GM18951 (cell line): ENCODE results near the gene PHLDA1.

Experiments
- POLR2A ChIP-seq: IDR thresholded peaks from 4 replicates; pipeline ENCODE4 v1.6.1; 2011; ENCODE audit warnings: mild to moderate bottlenecking; ENCODE audit not compliant: insufficient read length, insufficient read depth; ENCODE audit errors: extremely low read depth
- in situ Hi-C: fragments of 300-500 bp; cut with MboI; formaldehyde crosslinking; loops from one replicate; pipeline ENCODE4 v1.12.0; 2022; ENCODE audit warnings: low sequenced_read_pairs, mixed read lengths, inconsistent platforms; ENCODE audit not compliant: unreplicated experiment

PHLDA1 gene

DNA sequence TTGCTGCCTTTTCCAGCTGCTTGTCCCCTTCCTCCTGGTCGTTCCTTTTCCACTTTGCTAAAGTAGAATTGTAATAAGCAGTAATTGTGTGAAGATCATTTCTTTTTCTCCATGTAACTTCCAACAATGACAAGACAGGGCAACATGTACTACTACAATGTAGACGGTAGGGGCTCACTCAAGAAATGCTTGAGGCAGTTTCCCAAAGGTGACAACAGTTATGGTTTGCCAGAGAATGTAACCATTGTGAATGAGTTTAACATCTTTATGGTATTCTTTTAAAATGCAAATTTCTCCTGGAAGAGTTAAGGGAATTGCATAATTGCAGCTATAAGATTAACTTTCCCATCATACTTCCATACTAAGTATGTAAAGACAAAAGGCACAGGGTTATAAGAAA, 23.8 kb upstream of the PHLDA1 start:
- TF ChIP-seq POLR2A, result no peak
- in situ Hi-C loops, result no loop called here

DNA sequence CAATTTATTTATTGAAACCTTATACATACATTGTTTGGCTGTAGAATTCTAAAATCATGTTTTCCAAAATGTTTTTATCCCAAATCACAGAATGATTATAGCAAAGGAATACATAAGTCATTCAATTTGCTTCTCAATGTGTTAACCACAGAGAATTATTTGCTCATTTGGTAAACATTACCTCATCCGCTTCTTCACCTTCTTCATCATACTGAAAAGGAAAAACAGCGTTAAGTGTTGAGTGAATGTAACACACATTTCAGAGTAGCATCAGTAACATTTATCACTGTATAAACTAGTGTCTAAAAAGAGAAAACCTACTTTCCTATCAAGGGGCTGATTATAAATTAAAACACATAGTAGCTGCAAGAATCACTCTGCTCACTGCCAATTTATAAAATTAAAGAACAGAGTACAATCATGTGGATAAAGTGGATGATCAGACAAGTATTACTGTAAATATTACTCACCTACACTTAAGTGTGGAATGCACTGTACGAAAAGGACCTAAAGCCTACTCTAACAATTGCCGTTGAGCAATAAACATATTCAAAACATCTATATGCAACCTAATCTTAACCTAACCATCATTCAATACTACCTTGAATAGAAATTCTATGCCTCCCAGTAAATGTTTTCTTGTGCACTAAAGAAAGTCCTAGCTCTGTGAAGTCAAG, 18.1 kb upstream of the PHLDA1 start:
- in situ Hi-C loops, result no loop called here
- TF ChIP-seq POLR2A, result no peak

DNA sequence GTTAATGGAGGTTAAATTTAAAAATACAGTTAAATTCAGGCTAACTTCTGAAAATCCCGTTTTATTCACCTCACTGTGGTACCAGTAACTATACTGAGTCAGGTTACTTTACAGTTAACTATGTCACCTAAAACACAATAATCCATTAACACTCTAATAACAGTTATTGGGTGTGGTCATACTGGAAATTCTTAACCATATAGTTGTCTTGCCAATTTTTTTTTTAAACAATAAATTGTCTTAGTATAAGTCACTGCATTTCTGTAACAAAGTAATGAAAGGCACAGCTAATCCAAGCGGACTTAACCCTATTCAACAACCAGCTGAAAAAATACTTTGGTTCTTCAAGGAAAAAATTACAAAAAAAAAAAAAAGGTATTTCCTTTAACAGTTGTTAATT, 16.2 kb upstream of the PHLDA1 start:
- in situ Hi-C loops, result no loop called here
- TF ChIP-seq POLR2A, result no peak

DNA sequence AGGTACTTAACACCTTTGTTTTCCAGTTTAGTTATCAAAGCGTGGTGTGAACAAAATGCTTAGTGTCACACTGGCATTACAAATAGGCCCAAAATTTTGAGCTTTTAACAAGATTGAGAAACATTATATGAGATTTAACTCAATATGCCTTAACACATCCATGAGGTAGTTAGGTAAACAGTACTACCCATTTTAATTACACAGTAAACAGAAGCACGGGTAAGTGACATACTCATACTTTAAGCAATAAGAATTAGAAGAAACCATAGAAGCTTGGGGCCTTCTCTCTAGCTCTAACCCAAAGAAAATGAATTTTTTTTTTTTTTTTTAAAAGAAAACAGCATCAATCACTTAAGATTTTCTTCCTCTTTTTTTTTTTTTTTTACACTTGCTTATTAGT, 15.5 kb upstream of the PHLDA1 start:
- no peak for TF ChIP-seq POLR2A
- in situ Hi-C loops, result no loop called here

DNA sequence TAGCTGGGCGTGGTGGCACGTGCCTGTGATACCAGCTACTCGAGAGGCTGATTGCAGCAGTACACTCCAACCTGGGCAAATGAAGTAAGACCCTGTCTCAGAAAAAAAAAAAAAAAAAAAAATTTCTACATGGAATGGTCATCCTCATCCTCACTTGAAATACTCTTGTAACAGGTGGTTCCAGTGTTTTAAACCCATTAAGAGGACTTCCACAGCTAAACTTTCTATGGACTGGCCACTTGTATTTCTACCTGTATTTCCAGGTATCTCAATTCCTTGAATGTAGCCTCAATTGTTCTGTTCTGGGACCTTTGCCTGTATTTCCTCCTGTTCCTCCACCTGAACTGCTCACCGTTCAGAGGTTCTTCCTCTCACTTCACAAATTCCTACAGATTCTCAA, 11.8 kb upstream of the PHLDA1 start:
- no peak for TF ChIP-seq POLR2A
- in situ Hi-C loops, result no loop called here

DNA sequence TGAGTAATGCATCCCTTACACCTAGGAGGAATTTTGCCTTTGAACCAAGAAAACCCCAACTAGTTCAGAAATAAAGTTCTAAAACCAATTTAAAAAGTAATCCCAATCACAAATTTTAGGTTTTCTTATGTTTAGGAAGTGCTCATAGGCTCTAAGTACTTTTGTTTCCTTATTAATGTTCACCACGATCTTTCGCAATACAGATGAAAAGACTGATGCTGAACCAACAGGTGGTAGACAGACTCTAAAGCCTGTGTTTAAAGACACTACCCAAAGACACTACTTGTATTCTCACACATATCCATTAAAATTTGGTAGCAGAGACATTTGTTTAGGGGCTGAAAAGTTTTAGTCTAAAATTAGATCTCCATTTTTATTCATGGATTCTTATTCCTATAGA, 10.6 kb upstream of the PHLDA1 start:
- in situ Hi-C loops, result no loop called here
- TF ChIP-seq POLR2A, result no peak

DNA sequence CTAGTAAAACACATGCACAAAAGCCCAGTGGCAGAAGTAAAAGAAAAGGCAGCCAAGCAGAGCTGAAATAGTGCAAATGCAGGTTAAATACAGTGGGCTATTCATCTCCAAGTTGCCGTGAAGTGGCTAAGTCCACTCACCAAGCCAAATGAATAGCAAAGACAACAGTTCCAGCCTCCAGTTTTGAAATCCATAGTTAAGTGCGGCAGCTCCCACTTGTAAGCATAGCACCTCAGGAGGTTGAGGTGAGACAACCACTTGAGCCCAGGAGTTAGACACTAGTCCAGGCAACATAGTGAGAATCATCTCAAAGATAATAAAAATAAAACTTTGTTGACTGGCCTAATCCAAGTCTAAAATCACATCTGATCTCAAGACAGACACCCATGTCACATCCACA, 9.8 kb upstream of the PHLDA1 start:
- in situ Hi-C loops, result no loop called here

DNA sequence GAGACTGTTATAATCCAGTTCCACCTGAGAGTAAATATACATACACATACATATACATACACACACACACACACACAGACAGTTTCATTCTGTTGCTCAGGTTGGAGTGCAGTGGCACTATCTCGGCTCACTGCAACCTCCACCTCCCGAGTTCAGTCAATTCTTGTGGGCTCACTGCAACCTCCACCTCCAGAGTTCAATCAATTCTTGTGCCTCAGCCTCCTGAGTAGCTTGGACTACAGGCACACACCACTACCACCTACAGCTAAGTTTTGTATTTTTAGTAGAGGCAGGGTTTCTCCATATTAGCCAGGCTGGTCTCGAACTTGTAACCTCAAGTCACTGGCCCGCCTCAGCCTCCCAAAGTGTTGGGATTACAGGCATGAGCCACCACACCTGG, 8.9 kb upstream of the PHLDA1 start:
- in situ Hi-C loops, result no loop called here
- TF ChIP-seq POLR2A, result no peak

More for the DNA sequence above, 9.8 kb upstream of the PHLDA1 start:
- no peak for TF ChIP-seq POLR2A

DNA sequence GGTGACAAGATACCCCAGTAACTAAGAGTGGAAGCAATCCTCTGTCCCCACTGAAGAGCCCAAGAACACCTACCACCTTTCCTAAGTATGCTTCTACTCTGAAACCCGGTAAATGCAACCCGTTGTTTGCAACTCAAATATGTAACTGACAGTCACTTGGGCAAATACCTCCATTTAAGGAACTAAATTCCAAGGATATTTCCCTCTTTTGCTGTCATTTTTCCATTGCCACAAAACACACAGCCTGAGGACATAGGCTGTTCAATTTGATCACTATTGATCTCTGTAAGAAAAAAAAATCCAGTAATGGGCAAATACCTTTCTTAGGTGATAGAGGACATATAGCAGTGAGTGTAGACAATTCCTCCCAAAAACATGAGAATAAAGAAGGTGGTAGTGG, 6.6 kb upstream of the PHLDA1 start:
- in situ Hi-C loops, result loop anchor here (10.0 kb wide), 1 partner anchor 503 kb away; no protein-coding TSS in a partner anchor
- no peak for TF ChIP-seq POLR2A

DNA sequence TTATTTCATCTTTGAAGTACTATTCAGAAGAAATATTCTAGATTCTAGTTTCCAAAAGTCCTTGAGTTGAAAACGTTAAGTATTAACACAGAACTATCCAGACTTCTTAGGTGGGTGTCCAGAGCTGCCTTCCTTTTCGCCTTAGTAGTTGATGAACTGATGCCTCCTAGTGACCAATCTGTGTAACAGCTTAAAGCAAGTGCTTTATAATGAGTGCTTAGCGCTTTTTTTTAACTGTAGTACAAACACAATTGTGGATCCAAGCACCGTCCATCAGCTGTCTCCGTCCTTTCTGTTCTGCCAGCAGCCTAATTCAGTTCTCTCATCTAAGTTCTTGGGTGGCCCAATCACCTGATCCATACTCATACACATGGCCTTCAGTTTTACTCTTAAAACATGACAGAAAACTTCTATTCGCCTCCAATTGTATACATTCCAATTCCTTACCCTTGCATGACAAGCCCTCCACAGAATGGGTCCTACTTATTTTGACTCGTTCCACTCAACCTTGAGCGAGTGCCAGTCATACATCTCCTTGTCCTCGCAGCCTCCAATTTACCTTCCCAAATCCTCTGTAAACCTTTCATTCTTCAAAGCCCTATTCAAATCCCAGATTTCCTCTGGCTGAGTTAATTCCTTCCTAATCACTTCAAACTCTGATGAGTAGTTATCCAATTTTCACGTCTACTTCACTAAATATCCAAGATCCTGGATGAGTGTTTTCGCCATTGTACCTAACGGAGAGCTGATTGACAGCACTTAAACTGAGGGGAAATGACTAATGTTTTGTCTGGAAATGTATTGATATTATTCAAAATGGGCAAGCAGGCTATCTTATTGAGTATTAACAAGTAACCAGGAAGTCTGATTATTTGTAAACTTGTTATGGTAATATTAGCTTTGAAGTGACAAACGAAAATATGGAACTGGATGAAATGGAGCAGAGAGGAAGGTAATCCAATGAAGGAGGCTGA, 5.8 kb upstream of the PHLDA1 start:
- in situ Hi-C loops, result loop anchor here (10.0 kb wide), 1 partner anchor 503 kb away; no protein-coding TSS in a partner anchor
- TF ChIP-seq POLR2A, result no peak

DNA sequence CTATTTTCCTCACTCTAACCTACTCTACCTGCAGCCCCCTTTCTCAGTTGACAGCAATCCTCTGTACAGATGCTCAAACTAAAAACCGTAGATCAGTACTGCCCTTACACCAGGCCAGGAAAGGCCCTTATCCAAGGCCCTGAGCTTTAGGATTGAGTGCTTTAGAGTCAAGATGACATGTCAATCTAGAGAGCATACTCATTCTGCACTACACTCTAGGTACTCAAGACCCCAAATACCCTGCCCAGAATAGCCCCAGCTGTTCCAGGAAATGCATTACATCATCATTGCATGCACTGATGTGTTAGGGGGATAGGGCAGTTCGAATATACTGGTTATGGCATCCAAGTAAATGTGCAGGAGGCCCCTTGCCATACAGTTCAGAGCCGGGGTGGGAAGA, 3.5 kb upstream of the PHLDA1 start:
- TF ChIP-seq POLR2A, result no peak
- in situ Hi-C loops, result loop anchor here (10.0 kb wide), 1 partner anchor 500 kb away; no protein-coding TSS in a partner anchor

DNA sequence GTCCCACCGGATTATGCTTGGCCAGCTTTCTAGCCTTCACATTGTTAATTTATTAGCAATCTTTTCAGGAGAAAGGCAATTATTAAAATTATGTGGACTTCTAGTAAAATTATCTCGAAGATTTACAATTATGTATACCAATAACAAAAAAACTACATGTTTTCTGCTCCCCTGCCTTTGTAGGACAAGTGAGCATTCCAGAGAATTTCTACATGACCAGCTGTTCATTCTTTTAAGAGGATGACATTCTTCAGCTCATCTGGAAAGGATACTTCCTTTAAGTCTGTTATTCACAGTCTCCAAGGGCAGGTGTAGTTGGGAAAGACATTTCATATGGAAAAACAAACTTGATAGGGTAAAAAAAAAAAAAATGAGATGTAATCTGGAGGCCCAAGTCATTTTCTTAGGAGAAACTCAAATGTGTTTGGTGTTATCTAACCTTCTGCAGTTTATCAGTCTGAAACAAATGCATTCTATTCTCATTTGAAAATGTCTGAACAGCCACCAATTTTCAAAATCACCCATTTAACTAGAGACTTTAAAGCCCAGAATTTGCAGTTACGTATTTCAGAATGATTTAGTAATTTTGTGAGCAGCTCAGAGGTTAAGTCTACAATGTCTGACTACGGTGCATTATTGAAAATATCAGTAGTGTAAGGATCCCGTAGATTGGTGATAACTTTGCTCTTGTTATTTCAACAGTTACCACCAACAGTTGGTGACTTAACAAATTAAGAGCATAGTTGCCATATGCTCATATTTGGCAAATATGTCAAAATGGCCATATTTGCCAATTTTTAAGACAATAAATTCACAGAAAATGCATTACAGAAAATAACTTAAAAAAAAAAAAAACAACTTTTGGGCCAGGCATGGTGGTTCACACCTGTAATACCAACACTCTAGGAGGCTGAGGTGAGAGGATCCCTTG, 1.8 kb upstream of the PHLDA1 start:
- TF ChIP-seq POLR2A, result no peak
- in situ Hi-C loops, result loop anchor here (10.0 kb wide), 1 partner anchor 499 kb away; no protein-coding TSS in a partner anchor
